NCI-H2081 (cell line): ENCODE measurements around the gene AADACL3.

Source experiments
- DNase-seq, 2 experiments: peaks; one replicate each; lab custom pipeline; 2025; lab: John Stamatoyannopoulos, UW

AADACL3 gene

DNA sequence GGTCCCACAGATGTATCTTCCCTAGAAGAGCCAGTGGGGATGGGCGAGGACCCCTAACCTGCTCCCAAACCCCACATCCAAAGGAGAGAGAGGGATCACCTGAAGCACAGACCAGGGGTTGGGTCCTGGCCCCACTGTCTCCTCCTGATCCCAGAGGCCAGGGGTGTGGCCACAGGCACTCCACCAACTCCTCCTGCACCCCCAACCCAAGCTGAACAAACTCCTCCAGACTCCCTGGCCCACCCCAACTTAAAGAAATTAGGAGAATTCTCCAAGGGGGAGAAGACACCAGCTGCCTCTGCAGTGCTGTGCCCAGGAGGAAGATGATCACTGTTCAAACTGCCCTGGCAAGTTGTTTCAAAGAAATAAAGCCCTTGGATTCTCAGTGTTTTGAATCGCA, 53.1 kb downstream of the AADACL3 start:
- no peak for DNase-seq

DNA sequence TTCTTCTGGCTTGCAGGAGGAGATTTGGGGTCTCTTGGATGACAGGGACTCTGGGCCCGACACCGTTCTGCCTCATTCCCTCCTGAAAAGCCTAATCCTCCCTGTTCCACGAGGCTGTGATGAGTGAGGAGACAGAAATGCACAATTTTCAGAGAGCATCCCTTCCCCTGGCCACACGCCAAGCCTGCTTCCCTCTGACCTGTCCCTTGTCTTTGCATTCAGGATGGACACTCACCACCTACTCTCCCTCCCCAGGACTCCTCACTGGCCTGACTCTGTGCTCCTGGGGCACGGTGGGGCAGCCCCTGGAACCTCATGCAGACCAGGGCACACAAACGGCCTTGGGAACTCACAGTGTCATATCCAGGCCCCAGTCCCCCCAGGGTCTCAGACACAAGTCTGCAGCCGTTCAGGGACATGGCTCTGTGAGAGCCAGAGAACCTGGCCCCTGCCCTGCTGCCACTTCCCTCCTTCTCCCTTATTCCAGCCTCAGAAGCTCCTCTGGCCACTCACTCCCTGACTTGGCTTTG, 54.1 kb downstream of the AADACL3 start:
- DNase-seq, result no peak

DNA sequence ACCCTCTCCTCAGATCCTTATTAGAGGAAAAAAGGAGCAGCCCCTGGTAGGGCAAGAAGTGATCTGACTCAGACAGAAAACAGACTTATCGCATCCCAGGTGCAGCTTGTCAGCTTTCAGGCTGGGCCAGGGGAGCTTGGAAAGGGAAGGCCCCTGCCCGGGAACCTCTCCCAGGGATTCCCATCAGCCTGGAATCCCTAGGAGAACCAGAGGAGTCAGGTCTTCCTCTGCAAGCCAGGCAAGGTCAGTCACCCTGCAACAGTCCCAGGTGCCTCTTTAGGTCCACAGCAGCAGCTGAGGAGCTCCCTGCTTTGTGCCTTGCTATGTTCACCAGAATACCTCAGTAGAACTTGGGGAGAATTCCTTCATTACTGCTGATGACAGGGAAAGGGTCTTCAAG, 54.7 kb downstream of the AADACL3 start:
- DNase-seq, result no peak

DNA sequence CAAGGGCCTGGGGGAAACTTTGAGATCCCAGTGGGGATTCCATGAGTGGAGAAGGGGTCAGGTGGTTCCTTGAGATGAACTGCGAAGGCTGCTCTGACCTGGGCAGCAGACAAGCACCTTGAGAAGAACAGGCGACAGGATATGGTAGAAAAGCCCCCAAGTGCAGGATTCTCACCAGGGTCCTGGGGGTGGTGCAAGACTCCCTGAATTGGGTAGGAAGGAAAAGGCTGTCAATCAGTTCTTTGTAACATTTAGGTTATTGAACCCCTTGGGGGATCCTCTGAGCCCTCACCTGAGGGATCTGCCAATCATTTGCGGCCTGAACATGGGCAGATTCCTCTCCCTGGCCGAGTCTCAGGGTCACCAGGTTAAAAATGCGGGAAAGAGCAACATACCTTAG, 55.3 kb downstream of the AADACL3 start:
- no peak for DNase-seq

DNA sequence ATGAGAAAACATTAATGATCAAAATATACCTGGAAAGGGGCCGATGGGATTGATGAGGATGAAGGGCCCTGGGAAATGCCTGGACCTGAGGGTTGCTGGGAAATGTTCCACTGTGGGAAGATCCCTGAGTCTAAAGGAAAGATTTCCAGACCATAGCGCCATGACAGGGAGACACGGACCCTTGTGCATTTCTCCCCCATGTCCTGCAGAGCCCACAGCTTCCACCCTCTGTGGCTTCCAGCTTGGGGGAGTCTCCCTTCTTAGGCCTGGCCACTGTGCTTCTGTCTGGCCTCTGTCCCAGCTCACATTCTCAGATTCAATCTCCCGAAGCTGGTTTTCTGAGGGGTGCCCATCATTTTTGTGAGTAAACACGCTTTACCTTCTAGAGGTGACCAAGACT, 56.6 kb downstream of the AADACL3 start:
- no peak for DNase-seq

DNA sequence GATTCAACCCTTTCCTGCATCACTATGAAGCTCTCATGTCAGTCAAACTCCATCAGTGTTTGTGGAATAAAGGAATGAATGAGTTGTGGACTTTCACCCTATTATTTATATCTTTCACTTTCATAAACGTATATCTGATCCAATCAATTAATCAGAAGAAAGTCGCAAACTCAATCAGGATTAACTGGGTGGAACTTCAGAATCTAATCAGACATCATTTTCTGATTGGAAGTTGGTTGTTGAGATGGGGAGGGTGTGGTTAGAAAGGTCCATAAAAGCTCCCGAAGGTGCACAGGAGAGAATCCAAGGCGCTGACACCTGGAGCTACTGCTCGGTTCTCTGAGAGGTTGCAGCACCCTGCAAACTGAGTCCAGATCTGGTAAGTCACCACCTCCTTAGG, 57.5 kb downstream of the AADACL3 start, which contains the start of gene PRAMEF12:
TSS of gene PRAMEF12 (plus strand) at position 301 of the 400 bp plus-strand sequence. CDS start 1,130 bp downstream, outside the sequence.
- DNase-seq, result no peak

DNA sequence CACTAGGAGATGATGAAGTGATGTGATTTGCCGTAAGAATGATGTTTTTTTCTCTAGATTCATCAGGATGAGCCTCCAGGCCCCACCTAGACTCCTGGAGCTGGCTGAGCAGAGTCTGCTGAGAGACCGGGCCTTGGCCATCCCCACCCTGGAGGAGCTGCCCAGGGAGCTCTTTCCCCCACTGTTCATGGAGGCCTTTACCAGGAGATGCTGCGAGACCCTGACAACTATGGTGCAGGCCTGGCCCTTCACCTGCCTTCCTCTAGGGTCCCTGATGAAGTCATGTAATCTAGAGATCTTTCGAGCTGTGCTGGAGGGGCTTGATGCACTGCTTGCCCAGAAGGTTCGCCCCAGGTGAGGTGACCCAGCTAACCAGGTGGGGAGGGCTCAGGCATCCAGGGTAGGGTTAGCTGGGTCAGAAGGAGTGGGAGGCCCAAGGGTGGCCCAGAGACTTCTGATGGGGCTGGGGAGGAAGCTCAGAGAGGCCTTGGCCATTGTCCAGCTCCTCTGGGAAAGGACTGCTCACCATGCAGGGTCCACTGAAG, 59.0 kb downstream of the AADACL3 start:
- no peak for DNase-seq

DNA sequence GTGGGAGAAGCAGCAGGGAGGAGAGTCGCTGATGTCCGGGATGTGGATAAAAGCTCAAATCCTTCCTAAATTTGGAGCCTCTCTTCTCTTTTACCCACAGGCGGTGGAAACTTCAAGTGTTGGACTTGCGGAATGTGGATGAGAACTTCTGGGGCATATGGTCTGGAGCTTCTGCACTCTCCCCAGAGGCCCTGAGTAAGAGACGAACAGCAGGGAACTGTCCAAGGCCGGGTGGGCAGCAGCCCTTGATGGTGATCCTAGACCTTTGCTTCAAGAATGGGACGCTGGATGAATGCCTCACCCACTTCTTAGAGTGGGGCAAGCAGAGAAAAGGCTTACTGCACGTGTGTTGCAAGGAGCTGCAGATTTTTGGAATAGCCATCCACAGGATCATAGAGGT, 59.5 kb downstream of the AADACL3 start:
- DNase-seq, result no peak

DNA sequence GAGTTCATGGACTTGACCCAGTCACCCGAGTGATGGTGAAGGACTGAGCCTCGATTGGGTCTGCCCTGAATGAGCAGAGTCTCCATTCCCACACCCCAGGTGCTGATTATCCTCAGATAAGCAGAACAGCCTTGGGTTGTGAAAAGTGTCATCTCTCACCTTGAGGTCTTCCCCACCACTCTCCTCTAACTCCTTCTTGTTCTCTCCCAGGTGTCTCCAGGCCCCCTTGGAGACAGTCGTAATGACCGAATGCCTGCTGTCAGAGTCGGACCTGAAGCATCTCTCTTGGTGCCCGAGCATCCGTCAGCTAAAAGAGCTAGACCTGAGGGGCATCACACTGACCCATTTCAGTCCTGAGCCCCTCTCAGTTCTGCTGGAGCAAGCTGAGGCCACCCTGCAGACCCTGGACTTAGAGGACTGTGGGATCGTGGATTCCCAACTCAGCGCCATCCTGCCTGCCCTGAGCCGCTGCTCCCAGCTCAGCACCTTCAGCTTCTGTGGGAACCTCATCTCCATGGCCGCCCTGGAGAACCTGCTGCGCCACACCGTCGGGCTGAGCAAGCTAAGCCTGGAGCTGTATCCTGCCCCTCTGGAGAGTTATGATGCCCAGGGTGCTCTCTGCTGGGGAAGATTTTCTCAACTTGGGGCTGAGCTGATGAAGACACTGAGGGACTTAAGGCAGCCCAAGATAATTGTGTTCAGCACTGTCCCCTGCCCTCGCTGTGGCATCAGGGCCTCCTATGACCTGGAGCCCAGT, 61.1 kb downstream of the AADACL3 start:
- DNase-seq, result no peak
